Measurements from ENCODE around the gene RTN4RL1.
"Not testable (repeated sequence)": the region's sequence is repeated elsewhere in the genome, so short reads cannot be mapped to it uniquely, and the experiment has no call there.

Gene RTN4RL1

GRCh38 chr17:1896243-1897104 lies 128.7 kb downstream of the RTN4RL1 start:
- no peak for TF ChIP-seq CTCF (IDR thresholded peaks at IDR 0.05; ENCODE audit: borderline replicate concordance, insufficient read depth, low read depth, low read length)
- no peak overlapping the region for H3K4me3 ChIP-seq (ENCODE audit: low read depth, low read length)

- H3K4me3 ChIP-seq (ENCODE audit: low read depth, low read length), result not testable (repeated sequence)
Observed at GRCh38 chr17:1895479-1895878, 129.7 kb downstream of the RTN4RL1 start.

GRCh38 chr17:1894753-1895339 lies 130.3 kb downstream of the RTN4RL1 start:
- TF ChIP-seq CTCF (IDR thresholded peaks at IDR 0.05; ENCODE audit: borderline replicate concordance, insufficient read depth, low read depth, low read length), result no peak
- H3K4me3 ChIP-seq (ENCODE audit: low read depth, low read length), result no peak overlapping the region

- H3K4me3 ChIP-seq (ENCODE audit: low read depth, low read length), result no peak overlapping the region
- no peak for TF ChIP-seq CTCF (IDR thresholded peaks at IDR 0.05; ENCODE audit: borderline replicate concordance, insufficient read depth, low read depth, low read length)
Observed at GRCh38 chr17:1890758-1891450, 134.2 kb downstream of the RTN4RL1 start.

- no peak overlapping the region for H3K4me3 ChIP-seq (ENCODE audit: low read depth, low read length)
- no peak for TF ChIP-seq CTCF (IDR thresholded peaks at IDR 0.05; ENCODE audit: borderline replicate concordance, insufficient read depth, low read depth, low read length)
Observed at GRCh38 chr17:1888741-1889140, 136.4 kb downstream of the RTN4RL1 start.
